IMR-90 (cell line): Measurements from ENCODE around the gene ZNF581. TPM values are rescaled to one million over a fixed set of nuclear protein-coding genes. Genes with fewer than 3 reads are reported as not detected.

ENCODE experiments used
- ATAC-seq: fragments of 200-7000 bp; cut with Tn5 transposase; 2 replicates; pipeline ENCODE4 v1.9.1; 2020; ENCODE audit warnings: low read depth, mild to moderate bottlenecking, moderate library complexity
- BruUV-seq: library from RNA; stranded (reverse); fragments of 400-500 nt; replicated peaks from 2 replicates; lab custom pipeline; 2021; lab: Mats Ljungman, UMichigan
- CTCF ChIA-PET: fragments of 300-600 bp; formaldehyde crosslinking; extraction: SDS; loops from one replicate; lab custom pipeline; 2021; ENCODE audit warnings: antibody characterized with exemption; lab: Yijun Ruan, JAX
- POLR2A ChIA-PET: fragments of 300-600 bp; sonication (Branson Sonifier 250); formaldehyde crosslinking; loops from one replicate; lab custom pipeline; 2022; ENCODE audit warnings: antibody characterized with exemption; ENCODE audit not compliant: unreplicated experiment; lab: Charles Lee
- DNase-seq: peaks from one replicate; pipeline ENCODE4 v3.0.0; 2013
- H2AFZ ChIP-seq: replicated peaks from 2 replicates; pipeline ENCODE3; 2013; ENCODE audit warnings: low read length, mild to moderate bottlenecking; ENCODE audit not compliant: poor library complexity
- H2AK5ac ChIP-seq: 2 replicates; pipeline ENCODE4 v1.6.1; 2013; ENCODE audit warnings: low read depth, low read length, inconsistent platforms
- H2AK9ac ChIP-seq: replicated peaks from 2 replicates; pipeline ENCODE3; 2013; ENCODE audit warnings: mild to moderate bottlenecking, low read depth, low read length, moderate library complexity; ENCODE audit not compliant: poor library complexity
- H2BK120ac ChIP-seq: 2 replicates; pipeline ENCODE4 v1.6.1; 2013; ENCODE audit warnings: low read depth, low read length, inconsistent platforms
- H2BK15ac ChIP-seq: 3 replicates; pipeline ENCODE4 v1.6.1; 2013; ENCODE audit warnings: low read depth, low read length, inconsistent platforms
- H2BK20ac ChIP-seq: 2 replicates; pipeline ENCODE4 v1.6.1; 2013; ENCODE audit warnings: low read depth, mild to moderate bottlenecking, inconsistent platforms, low read length, moderate library complexity
- H2BK5ac ChIP-seq: 2 replicates; pipeline ENCODE4 v1.6.1; 2013; ENCODE audit warnings: mild to moderate bottlenecking, low read depth, low read length, inconsistent platforms; ENCODE audit not compliant: poor library complexity, severe bottlenecking
- H3K14ac ChIP-seq: replicated peaks from 2 replicates; pipeline ENCODE4 v1.6.1; 2013; ENCODE audit warnings: low read depth, low read length, inconsistent platforms
- H3K18ac ChIP-seq: 2 replicates; pipeline ENCODE4 v1.6.1; 2013; ENCODE audit warnings: low read depth, low read length, control low read depth
- H3K23ac ChIP-seq: 2 replicates; pipeline ENCODE4 v1.6.1; 2013; ENCODE audit warnings: low read depth, low read length, inconsistent platforms
- H3K27ac ChIP-seq: 2 replicates; pipeline ENCODE4 v1.5.1; 2013; ENCODE audit warnings: mild to moderate bottlenecking, control low read depth, low read length; ENCODE audit not compliant: insufficient read depth
- H3K27me3 ChIP-seq: 2 replicates; pipeline ENCODE4 v1.6.1; 2013; ENCODE audit warnings: low read length; ENCODE audit not compliant: control insufficient read depth, insufficient read depth
- H3K36me3 ChIP-seq: 2 replicates; pipeline ENCODE4 v1.6.1; 2013; ENCODE audit warnings: low read length, mixed read lengths; ENCODE audit not compliant: control insufficient read depth, insufficient read depth
- H3K4ac ChIP-seq: 2 replicates; pipeline ENCODE4 v1.6.1; 2013; ENCODE audit warnings: low read depth, low read length, inconsistent platforms
- H3K4me1 ChIP-seq: 2 replicates; pipeline ENCODE4 v1.6.1; 2013; ENCODE audit warnings: low read length, mixed read lengths; ENCODE audit not compliant: control insufficient read depth, insufficient read depth
- H3K4me2 ChIP-seq: 2 replicates; pipeline ENCODE4 v1.6.1; 2013; ENCODE audit warnings: low read depth, mild to moderate bottlenecking, control low read depth, low read length, moderate library complexity
- H3K4me3 ChIP-seq: 2 replicates; pipeline ENCODE4 v1.5.1; 2013; ENCODE audit warnings: low read depth, mild to moderate bottlenecking, control low read depth, low read length, moderate library complexity; ENCODE audit not compliant: insufficient read depth
- H3K56ac ChIP-seq: 2 replicates; pipeline ENCODE4 v1.6.1; 2013; ENCODE audit warnings: low read length, inconsistent platforms; ENCODE audit not compliant: insufficient read depth; ENCODE audit errors: extremely low read depth
- H3K79me1 ChIP-seq, 2 experiments: 2 replicates each; pipeline ENCODE4 v1.6.1; 2013; ENCODE audit warnings: low read length in 2 of 2, inconsistent platforms in 1 of 2, low read depth in 1 of 2
- H3K9ac ChIP-seq: 2 replicates; pipeline ENCODE4 v1.6.1; 2013; ENCODE audit warnings: low read depth, low read length, control low read depth
- H3K9me1 ChIP-seq: 2 replicates; pipeline ENCODE4 v1.6.1; 2013; ENCODE audit warnings: low read length, inconsistent platforms; ENCODE audit not compliant: insufficient read depth
- H3K9me3 ChIP-seq: 2 replicates; pipeline ENCODE4 v1.6.1; 2013; ENCODE audit warnings: low read length; ENCODE audit not compliant: control insufficient read depth, insufficient read depth
- H4K20me1 ChIP-seq: 2 replicates; pipeline ENCODE4 v1.6.1; 2013; ENCODE audit warnings: low read length, inconsistent platforms; ENCODE audit not compliant: insufficient read depth
- H4K5ac ChIP-seq: 2 replicates; pipeline ENCODE4 v1.6.1; 2013; ENCODE audit warnings: mild to moderate bottlenecking, low read depth, low read length, control low read depth
- H4K8ac ChIP-seq, 2 experiments: 2 replicates each; pipeline ENCODE4 v1.6.1; 2013; ENCODE audit warnings: low read depth in 2 of 2, low read length in 2 of 2, control low read depth in 1 of 2, inconsistent platforms in 1 of 2
- H4K91ac ChIP-seq: 2 replicates; pipeline ENCODE4 v1.6.1; 2013; ENCODE audit warnings: low read depth, low read length, inconsistent platforms; ENCODE audit not compliant: insufficient read depth
- BHLHE40 ChIP-seq: fragments of 150-350 bp; IDR thresholded peaks from 2 replicates; pipeline ENCODE4 v1.6.1; 2016; ENCODE audit warnings: mild to moderate bottlenecking, low read depth, low read length
- MXI1 ChIP-seq: IDR thresholded peaks from 2 replicates; pipeline ENCODE4 v1.6.1; 2012; ENCODE audit warnings: low read depth, mild to moderate bottlenecking, low read length, moderate library complexity, borderline replicate concordance
- WGBS, 2 experiments: methylation state at CpG; one replicate each; pipeline versions ENCODE4 v1.1.5 to v1.1.7; 2013; ENCODE audit warnings: missing lambda C conversion rate in 2 of 2; ENCODE audit not compliant: insufficient read length in 1 of 2; ENCODE audit errors: extremely low coverage in 2 of 2; 5-methylcytosine and 5-hydroxymethylcytosine counted together
- dilution Hi-C: fragments of 300-500 bp; cut with HindIII; formaldehyde crosslinking; loops from one replicate; pipeline ENCODE4 v1.14.3; 2018; ENCODE audit warnings: low sequenced_read_pairs; ENCODE audit not compliant: unreplicated experiment
- in situ Hi-C: fragments of 300-500 bp; cut with MboI; formaldehyde crosslinking; loops from 3 replicates; pipeline ENCODE4 v1.14.3; 2019; ENCODE audit warnings: low sequenced_read_pairs, inconsistent platforms, mixed read lengths
- intact Hi-C: fragments of 100-400 bp; cut with micrococcal nuclease; formaldehyde crosslinking; loops from 2 replicates; pipeline ENCODE4 v1.10.0; 2022
- polyA plus RNA-seq, 3 experiments: library from polyadenylated mRNA; depleted of rRNA; stranded (reverse); fragments of >200 nt; gene quantifications; 2 replicates each; pipeline ENCODE4 v1.2.3, GENCODE V29; 2012; ENCODE audit warnings: low replicate concordance in 1 of 3
- total RNA-seq: library from RNA; depleted of rRNA; stranded (reverse); fragments of >200 nt; gene quantifications from 2 replicates; pipeline ENCODE4 v1.2.3, GENCODE V29; 2012

The ZNF581 gene
- total and polyA plus RNA-seq, 2 of the 4 experiments (the other 2 are of a cell fraction), result 9.7 to 21.9 TPM

DNA sequence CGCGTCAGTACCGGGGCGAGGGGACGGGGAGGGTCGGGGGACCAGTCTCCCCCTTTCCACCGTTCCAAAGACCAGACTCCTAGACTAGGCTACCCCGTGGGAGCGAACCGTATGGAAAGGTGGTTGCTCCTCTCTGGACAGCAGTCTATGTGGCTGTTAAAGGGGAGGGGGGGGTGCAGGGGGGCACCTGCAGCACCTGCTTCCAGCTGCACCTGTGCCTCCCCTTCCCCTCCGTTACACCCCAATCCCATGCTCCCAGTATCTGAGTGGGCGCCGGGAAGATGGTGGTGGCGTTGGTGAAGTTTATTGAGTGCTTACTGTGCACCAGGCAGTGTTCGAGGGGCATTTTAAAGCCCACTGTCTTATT lies 42.8 kb upstream of the ZNF581 start:
- H2AFZ ChIP-seq, result peak overlapping the region; percentile 86
- no peaks in the 10 kb centered on the region for H3K27me3 ChIP-seq
- H2BK20ac ChIP-seq, result no peak overlapping the region
- H3K4me3 ChIP-seq, result peak overlapping the region; percentile 56
- no peak for ATAC-seq
- in situ Hi-C loops (no loop called here), intact Hi-C loops (no loop called here), dilution Hi-C loops (no loop called here)
- POLR2A ChIA-PET, result interaction anchor here (1.4 kb wide), 1 partner anchor 20 kb away, joined by 8 read pairs; the partner anchor contains the start of gene ZNF579
- peak overlapping the region; percentile 53 for H3K27ac ChIP-seq
- H3K56ac ChIP-seq, result peak overlapping the region; percentile 66; the same call in 1 of the 2 replicates
- peak overlapping the region; percentile 16 for H4K5ac ChIP-seq
- H3K36me3 ChIP-seq, result peaks cover 11% of the 10 kb centered on the region
- H3K14ac ChIP-seq, result peak overlapping the region; percentile 77
- H2AK5ac ChIP-seq, result peak overlapping the region; percentile 97
- peaks cover 19 to 36% of the 10 kb centered on the region in 2 experiments for H3K79me1 ChIP-seq
- peaks cover 4% of the 10 kb centered on the region; the same call in 1 of the 2 replicates for H3K4me1 ChIP-seq
- H3K4me2 ChIP-seq, result peak overlapping the region; percentile 89
- H3K9ac ChIP-seq, result peak overlapping the region; percentile 85
- no peaks in the 10 kb centered on the region for H3K9me3 ChIP-seq
- 0 out of 3 replicates have a peak overlapping the region, but pooled peaks have one; percentile 23 for H2BK15ac ChIP-seq
- CTCF ChIA-PET, result no interaction called here
- H2BK5ac ChIP-seq, result peak overlapping the region; percentile 76
- H2BK120ac ChIP-seq, result no peak overlapping the region
- peaks cover 7% of the 10 kb centered on the region; the same call in 1 of the 2 replicates for H4K20me1 ChIP-seq
- no peak for TF ChIP-seq MXI1
- no peak for TF ChIP-seq BHLHE40
- peak overlapping the region; percentile 59; the same call in 1 of the 2 replicates for H3K18ac ChIP-seq
- no peak for DNase-seq
- peaks cover 13% of the 10 kb centered on the region for H3K9me1 ChIP-seq
- H4K91ac ChIP-seq, result peak overlapping the region; percentile 86
- no TSS peak for BruUV-seq
- H4K8ac ChIP-seq, result peak overlapping the region; percentile 48 to 85
- H3K4ac ChIP-seq, result peak overlapping the region; percentile 67
- WGBS, 2 experiments, result 63% methylated on average over 2 of the region's 15 CpGs; no CpG with 5 or more reads in 1 of the 2 experiments
- peak overlapping the region; percentile 69 for H3K23ac ChIP-seq
- H2AK9ac ChIP-seq, result peak overlapping the region; percentile 98
